Measurements from ENCODE around the gene MAN2A2. TPM values are rescaled to one million over a fixed set of nuclear protein-coding genes. Genes with fewer than 3 reads are reported as not detected.

Gene MAN2A2
- total RNA-seq, 1 donor: 38.8 TPM

DNA sequence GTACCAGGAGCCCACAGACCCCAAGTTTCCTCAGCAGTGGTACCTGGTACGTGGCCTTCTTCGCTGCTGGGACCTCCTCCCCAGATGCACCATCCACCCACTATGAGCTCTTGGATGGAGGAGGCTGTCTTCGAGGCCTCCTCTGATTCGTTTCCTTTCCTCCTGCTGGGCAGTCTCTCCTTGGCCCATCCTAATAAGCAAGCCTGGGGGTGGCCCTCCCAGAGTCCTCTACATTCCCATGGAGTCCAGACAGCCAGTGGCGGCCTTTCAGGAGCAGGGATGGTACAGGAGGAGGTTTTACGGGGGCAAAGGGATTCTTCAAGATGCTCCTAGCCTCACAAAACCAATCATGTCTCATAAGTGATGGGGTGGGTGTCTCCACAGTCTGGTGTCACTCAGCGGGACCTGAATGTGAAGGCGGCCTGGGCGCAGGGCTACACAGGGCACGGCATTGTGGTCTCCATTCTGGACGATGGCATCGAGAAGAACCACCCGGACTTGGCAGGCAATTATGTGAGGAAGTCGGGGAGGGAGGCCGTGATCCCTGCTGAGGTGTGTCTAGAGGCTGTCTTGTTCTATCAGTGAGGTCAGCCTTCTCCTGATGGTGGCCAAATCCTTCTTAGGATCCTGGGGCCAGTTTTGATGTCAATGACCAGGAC lies 26.5 kb upstream of the MAN2A2 start:
- H3K4me3 ChIP-seq (ENCODE audit: low read length): no peak overlapping the region
- H3K9me3 ChIP-seq (ENCODE audit: low read depth, low read length): no peaks in the 10 kb centered on the region
- H3K27me3 ChIP-seq (ENCODE audit: insufficient read depth, low read length): no peaks in the 10 kb centered on the region
- H3K4me1 ChIP-seq (ENCODE audit: insufficient read depth, low read length): peaks cover 26% of the 10 kb centered on the region

GRCh38 chr15:90877315-90877714 lies 25.8 kb upstream of the MAN2A2 start:
- H3K9me3 ChIP-seq (ENCODE audit: low read depth, low read length): no peaks in the 10 kb centered on the region
- no peak overlapping the region for H3K4me3 ChIP-seq (ENCODE audit: low read length)
- no peaks in the 10 kb centered on the region for H3K27me3 ChIP-seq (ENCODE audit: insufficient read depth, low read length)
- H3K4me1 ChIP-seq (ENCODE audit: insufficient read depth, low read length): peaks cover 22% of the 10 kb centered on the region

DNA sequence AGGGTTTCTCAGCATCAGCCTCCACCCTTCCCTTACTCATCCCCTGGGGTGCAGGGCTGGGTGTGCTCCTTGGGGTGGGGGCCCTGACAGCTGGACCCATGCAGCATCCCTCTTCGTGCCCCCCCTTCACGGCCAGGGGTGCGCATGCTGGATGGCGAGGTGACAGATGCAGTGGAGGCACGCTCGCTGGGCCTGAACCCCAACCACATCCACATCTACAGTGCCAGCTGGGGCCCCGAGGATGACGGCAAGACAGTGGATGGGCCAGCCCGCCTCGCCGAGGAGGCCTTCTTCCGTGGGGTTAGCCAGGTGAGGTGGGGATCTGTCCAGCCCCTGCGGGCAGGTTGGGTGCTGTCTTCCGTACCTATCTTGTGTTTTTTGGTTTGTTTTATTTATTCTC lies 25.1 kb upstream of the MAN2A2 start:
- no peaks in the 10 kb centered on the region for H3K27me3 ChIP-seq (ENCODE audit: insufficient read depth, low read length)
- peaks cover 17% of the 10 kb centered on the region for H3K4me1 ChIP-seq (ENCODE audit: insufficient read depth, low read length)
- no peak overlapping the region for H3K4me3 ChIP-seq (ENCODE audit: low read length)
- no peaks in the 10 kb centered on the region for H3K9me3 ChIP-seq (ENCODE audit: low read depth, low read length)

DNA sequence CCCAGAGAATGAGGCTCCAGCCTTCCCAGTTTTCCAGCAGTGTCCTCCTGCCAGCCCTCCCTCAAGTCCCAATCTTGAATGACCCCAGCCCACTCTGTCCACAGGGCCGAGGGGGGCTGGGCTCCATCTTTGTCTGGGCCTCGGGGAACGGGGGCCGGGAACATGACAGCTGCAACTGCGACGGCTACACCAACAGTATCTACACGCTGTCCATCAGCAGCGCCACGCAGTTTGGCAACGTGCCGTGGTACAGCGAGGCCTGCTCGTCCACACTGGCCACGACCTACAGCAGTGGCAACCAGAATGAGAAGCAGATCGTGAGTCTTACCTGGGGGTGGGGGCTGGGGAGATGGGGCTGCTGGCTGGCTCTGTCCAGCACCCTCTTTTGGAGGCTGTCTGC lies 24.4 kb upstream of the MAN2A2 start:
- Histone ChIP-seq H3K9me3 (ENCODE audit: low read depth, low read length) (no peaks in the 10 kb centered on the region), H3K27me3 (ENCODE audit: insufficient read depth, low read length) (no peaks in the 10 kb centered on the region), H3K4me3 (ENCODE audit: low read length) (no peak overlapping the region), H3K4me1 (ENCODE audit: insufficient read depth, low read length) (peaks cover 17% of the 10 kb centered on the region)

GRCh38 chr15:90879730-90880366 lies 23.3 kb upstream of the MAN2A2 start:
- no peaks in the 10 kb centered on the region for H3K27me3 ChIP-seq (ENCODE audit: insufficient read depth, low read length)
- H3K9me3 ChIP-seq (ENCODE audit: low read depth, low read length): no peaks in the 10 kb centered on the region
- H3K4me1 ChIP-seq (ENCODE audit: insufficient read depth, low read length): peaks cover 20% of the 10 kb centered on the region
- H3K4me3 ChIP-seq (ENCODE audit: low read length): no peak overlapping the region

DNA sequence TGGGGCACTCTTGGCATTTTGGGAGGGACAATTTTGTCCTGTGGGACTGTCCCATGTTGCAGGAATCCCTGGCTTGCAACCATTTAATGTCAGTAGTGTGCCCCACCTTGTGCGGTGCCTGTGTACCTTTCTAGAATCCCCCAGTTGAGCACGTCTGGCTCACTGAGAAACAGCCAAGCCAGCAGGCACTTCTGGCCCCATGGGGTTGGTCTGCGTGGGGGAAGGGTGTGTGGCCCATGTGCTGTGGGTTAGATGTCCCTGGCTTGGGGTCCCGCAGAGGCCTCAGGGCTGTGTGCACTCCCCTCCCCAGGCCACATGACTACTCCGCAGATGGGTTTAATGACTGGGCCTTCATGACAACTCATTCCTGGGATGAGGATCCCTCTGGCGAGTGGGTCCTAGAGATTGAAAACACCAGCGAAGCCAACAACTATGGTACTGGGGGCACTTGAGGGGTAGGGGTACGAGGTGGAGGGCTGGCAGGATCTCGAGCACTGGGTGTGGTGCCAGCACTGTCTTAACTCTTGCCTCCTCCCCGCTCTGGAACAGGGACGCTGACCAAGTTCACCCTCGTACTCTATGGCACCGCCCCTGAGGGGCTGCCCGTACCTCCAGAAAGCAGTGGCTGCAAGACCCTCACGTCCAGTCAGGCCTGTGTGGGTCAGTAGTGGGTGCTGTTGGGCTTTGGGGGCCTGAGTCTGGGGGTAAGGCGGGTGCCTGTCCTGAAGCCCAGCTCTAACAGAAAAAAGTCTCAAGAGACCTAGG lies 22.5 kb upstream of the MAN2A2 start:
- H3K4me1 ChIP-seq (ENCODE audit: insufficient read depth, low read length): peaks cover 27% of the 10 kb centered on the region
- no peaks in the 10 kb centered on the region for H3K9me3 ChIP-seq (ENCODE audit: low read depth, low read length)
- H3K27me3 ChIP-seq (ENCODE audit: insufficient read depth, low read length): no peaks in the 10 kb centered on the region
- H3K4me3 ChIP-seq (ENCODE audit: low read length): no peak overlapping the region

- H3K4me1 ChIP-seq (ENCODE audit: insufficient read depth, low read length): peaks cover 35% of the 10 kb centered on the region
- no peaks in the 10 kb centered on the region for H3K9me3 ChIP-seq (ENCODE audit: low read depth, low read length)
- no peak overlapping the region for H3K4me3 ChIP-seq (ENCODE audit: low read length)
- no peaks in the 10 kb centered on the region for H3K27me3 ChIP-seq (ENCODE audit: insufficient read depth, low read length)
Observed at GRCh38 chr15:90881181-90881977, 21.7 kb upstream of the MAN2A2 start.

DNA sequence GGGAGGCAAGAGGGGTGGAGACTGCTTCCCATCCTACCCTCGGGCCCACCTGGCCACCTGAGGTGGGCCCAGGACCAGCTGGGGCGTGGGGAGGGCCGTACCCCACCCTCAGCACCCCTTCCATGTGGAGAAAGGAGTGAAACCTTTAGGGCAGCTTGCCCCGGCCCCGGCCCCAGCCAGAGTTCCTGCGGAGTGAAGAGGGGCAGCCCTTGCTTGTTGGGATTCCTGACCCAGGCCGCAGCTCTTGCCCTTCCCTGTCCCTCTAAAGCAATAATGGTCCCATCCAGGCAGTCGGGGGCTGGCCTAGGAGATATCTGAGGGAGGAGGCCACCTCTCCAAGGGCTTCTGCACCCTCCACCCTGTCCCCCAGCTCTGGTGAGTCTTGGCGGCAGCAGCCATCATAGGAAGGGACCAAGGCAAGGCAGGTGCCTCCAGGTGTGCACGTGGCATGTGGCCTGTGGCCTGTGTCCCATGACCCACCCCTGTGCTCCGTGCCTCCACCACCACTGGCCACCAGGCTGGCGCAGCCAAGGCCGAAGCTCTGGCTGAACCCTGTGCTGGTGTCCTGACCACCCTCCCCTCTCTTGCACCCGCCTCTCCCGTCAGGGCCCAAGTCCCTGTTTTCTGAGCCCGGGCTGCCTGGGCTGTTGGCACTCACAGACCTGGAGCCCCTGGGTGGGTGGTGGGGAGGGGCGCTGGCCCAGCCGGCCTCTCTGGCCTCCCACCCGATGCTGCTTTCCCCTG lies 21.0 kb upstream of the MAN2A2 start:
- Histone ChIP-seq H3K4me1 (ENCODE audit: insufficient read depth, low read length) (peaks cover 43% of the 10 kb centered on the region), H3K4me3 (ENCODE audit: low read length) (no peak overlapping the region), H3K9me3 (ENCODE audit: low read depth, low read length) (no peaks in the 10 kb centered on the region), H3K27me3 (ENCODE audit: insufficient read depth, low read length) (no peaks in the 10 kb centered on the region)

DNA sequence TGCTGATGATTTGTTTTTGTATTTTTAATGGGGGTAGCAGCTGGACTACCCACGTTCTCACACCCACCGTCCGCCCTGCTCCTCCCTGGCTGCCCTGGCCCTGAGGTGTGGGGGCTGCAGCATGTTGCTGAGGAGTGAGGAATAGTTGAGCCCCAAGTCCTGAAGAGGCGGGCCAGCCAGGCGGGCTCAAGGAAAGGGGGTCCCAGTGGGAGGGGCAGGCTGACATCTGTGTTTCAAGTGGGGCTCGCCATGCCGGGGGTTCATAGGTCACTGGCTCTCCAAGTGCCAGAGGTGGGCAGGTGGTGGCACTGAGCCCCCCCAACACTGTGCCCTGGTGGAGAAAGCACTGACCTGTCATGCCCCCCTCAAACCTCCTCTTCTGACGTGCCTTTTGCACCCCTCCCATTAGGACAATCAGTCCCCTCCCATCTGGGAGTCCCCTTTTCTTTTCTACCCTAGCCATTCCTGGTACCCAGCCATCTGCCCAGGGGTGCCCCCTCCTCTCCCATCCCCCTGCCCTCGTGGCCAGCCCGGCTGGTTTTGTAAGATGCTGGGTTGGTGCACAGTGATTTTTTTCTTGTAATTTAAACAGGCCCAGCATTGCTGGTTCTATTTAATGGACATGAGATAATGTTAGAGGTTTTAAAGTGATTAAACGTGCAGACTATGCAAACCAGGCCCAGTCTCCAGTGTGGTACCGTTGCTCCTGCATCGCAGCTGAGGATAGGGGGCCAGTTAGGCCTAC lies 20.1 kb upstream of the MAN2A2 start:
- Histone ChIP-seq H3K4me3 (ENCODE audit: low read length) (no peak overlapping the region), H3K4me1 (ENCODE audit: insufficient read depth, low read length) (peaks cover 43% of the 10 kb centered on the region), H3K27me3 (ENCODE audit: insufficient read depth, low read length) (no peaks in the 10 kb centered on the region), H3K9me3 (ENCODE audit: low read depth, low read length) (no peaks in the 10 kb centered on the region)

DNA sequence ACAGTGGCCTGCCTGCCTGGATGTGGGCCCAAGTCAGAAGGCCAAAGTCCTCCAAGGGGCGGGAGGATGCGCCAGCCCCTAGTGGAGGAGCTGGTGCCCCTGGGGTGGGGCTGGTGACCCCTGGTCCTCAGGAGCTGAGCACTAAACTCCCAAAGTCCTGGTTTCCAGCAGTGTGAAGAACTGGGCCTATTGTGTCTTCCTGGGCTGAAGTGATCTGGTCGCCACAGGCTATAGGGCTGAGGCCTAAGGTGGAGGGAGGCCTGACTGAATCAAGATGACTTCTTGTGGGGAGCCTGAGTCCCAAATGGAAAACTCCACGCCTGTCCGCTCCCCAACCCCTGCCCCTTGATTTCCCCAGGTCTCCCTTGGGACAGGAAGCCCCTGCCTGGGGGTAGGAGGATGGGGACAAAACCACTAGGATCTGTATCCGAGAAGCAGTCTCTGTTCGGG lies 19.6 kb upstream of the MAN2A2 start:
- peak overlapping the region; percentile 67 for H3K4me3 ChIP-seq (ENCODE audit: low read length)
- no peaks in the 10 kb centered on the region for H3K9me3 ChIP-seq (ENCODE audit: low read depth, low read length)
- peaks cover 43% of the 10 kb centered on the region for H3K4me1 ChIP-seq (ENCODE audit: insufficient read depth, low read length)

GRCh38 chr15:90883976-90884718 lies 19.0 kb upstream of the MAN2A2 start, which contains the start of gene FES:
Gene FES, plus strand, starts transcription at chr15:90884504. Its CDS starts 542 bp downstream, at chr15:90885046.
- H3K4me1 ChIP-seq (ENCODE audit: insufficient read depth, low read length): peaks cover 43% of the 10 kb centered on the region
- H3K4me3 ChIP-seq (ENCODE audit: low read length): peak within 1 kb of the TSS; percentile 67
- no peaks in the 10 kb centered on the region for H3K9me3 ChIP-seq (ENCODE audit: low read depth, low read length)
- H3K27me3 ChIP-seq (ENCODE audit: insufficient read depth, low read length): no peaks in the 10 kb centered on the region

More for the DNA sequence above, 19.6 kb upstream of the MAN2A2 start:
- H3K27me3 ChIP-seq (ENCODE audit: insufficient read depth, low read length): no peaks in the 10 kb centered on the region

DNA sequence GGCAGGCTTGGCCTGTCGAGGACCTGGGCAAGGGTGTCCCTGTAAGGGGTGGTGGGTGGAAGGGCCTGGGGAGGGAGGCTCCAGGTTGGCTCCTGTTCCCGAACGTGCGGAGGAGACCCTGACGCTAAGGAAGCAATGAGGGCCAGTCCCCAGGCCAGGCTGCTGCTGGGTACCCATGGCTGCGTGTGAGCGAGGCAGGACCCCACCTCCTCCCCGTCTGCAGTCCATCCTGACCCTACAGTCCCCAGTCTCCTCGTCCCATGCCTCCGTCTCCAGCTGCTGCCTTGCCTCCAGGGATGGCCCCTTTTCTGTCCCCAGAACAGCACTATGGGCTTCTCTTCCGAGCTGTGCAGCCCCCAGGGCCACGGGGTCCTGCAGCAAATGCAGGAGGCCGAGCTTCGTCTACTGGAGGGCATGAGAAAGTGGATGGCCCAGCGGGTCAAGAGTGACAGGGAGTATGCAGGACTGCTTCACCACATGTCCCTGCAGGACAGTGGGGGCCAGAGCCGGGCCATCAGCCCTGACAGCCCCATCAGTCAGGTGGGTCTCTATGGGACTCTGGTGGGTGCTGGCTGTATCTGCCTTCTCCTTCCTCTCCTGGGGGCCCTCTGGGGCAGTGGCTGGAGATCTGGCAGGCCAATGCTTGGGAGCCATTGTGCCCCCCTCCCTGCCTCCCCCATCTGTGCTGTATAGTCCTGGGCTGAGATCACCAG lies 18.2 kb upstream of the MAN2A2 start:
- peaks cover 43% of the 10 kb centered on the region for H3K4me1 ChIP-seq (ENCODE audit: insufficient read depth, low read length)
- H3K27me3 ChIP-seq (ENCODE audit: insufficient read depth, low read length): no peaks in the 10 kb centered on the region
- H3K9me3 ChIP-seq (ENCODE audit: low read depth, low read length): no peaks in the 10 kb centered on the region
- H3K4me3 ChIP-seq (ENCODE audit: low read length): peak overlapping the region; percentile 67

Data from mononuclear cell (primary cell).